NCI-H128 (cell line): ENCODE measurements around the gene JUND.
A peak's percentile ranks its signal among the peaks of the same experiment; 100 is the strongest.

Experiments
- DNase-seq: peaks from one replicate; lab custom pipeline; 2025; ENCODE audit not compliant: unreplicated experiment; lab: John Stamatoyannopoulos, UW

JUND gene

DNA sequence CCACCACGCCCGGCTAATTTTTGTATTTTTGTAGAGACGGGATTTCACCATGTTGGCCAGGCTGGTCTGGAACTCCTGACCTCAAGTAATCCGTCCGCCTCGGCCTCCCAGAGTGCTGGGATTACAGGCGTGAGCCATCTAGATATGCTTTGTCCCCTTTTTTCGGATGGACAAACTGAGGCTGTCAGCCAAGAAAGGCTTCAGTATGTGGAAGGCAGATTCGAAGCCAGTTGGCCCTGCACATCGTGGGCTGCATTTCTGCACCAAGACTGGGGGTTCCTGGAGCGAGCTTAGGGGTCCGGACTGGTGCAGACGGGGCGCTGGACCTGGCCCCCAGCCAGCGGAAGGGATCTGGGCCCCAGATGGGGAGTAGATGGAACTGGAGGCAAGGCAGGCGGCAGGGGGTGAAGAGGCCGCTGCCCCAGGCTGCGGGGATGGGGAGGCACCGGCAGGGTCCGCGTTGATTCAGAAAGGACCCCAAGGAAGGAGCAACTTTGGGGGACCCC is 9.7 kb upstream of the JUND start:
- no peak for DNase-seq

- DNase-seq: no peak
Measured at GRCh38 chr19:18290302-18291018, 9.0 kb upstream of the JUND start.

DNA sequence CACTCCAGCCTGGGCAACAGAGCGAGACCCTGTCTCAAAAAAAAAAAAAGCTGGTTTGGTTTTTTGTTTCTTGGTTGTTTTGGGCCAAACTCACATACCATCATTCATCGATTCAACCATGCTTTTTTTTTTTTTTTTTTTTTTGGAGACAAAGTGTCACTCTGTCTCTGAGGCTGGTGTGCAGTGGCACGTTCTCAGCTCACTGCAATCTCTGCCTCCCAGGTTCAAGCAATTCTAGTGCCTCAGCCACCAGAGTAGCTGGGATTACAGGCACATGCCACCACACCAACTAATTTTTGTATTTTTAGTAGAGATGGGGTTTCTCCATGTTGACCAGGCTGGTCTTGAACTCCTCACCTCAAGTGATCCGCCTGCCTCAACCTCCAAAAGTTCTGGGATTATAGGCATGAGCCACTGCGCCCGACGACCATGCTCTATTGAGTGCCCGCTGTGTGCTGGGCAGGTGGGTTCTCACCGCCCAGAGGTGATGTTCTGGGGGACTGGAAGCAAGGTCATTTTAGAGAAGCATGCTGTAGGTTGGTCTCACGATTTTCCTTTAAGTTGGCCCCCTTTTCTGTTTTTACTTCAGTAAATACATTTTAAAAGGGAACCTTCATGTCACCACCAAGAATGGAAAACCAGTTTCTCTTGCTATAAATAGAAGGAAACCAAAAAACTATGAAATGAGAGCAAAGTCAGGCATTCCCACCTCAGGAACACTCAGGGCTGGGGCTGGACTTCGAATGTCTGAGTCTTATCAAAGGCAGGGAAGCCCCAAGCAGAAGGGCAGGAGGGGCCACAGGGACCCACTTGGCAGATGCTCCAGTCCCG is 8.3 kb upstream of the JUND start:
- no peak for DNase-seq

DNA sequence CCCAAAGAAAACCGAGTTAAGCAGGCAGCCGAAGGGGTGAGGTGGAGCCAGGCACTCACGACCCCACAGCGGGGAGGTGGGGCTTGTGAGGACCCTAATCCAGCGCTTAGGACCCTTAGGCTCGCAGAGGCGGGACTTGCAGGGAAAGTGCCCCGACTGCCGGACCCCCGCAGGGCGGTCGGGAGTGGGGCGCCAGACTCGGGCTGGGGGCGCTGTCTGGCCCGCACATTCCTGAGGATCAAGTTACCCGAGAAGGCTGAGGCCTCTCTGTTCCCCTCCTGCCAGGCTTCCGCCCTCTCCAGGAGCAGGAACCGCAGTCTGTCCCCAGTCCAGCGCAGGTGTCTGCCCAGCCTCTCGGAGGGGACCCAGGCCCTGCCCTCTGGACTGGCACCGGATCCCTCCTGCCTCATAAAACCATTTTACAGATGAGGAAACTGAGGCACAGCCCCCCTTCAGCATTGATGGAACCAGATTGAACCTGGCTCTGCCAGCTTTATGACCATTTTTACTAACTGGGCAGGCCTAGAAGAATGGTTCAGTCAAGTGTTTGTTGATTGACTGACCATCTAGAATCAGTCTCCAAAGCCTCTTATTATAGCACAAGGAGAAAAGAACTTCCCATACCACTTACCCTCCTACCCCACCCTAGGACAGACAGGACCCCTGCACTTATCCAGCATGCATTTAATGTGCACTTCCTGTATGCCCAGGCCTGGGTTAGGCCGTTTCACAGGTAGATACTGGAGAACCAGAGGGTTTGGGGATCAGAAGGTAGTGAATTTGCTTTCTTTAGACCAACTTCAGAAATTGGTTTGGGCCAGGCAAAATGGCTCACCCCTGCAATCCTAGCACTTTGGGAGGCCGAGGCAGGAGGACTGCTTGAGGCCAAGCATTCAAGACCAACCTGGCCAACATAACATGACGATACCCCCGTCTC is 6.7 kb upstream of the JUND start:
- no peak for DNase-seq

GRCh38 chr19:18286973-18287635 is 5.7 kb upstream of the JUND start:
- DNase-seq: no peak

DNA sequence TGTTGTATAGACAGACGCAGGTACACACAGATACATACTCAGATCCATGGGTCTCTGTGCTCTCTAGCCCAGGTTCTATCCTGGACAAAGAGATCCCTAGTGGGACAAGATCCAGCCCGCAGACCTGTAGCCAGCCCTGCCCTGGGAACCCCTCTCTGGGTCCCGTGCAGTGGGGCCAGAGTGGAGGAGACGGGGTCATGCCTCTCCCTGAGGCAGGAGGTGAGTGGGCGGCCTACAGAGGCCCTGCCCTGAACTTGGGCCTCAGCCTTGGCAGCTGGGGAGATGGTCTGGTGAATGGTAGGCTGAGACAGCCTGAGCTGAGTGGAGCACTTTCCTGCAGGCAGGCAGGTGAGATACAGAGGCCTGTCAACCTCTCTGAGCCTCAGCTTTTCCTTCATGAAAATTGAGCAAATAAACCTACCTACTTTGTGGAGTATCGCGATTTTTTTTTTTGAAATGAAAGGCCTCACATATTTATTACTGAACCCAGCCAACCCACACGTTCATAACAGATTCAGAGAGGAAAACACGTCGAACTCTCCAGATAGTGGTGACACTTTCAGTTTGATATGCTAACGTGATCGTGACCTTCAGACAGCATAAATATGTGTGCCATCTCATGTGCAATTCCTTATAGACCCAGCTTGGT is 3.4 kb upstream of the JUND start:
- no peak for DNase-seq

- no peak for DNase-seq
Measured at GRCh38 chr19:18283338-18283737, 1.9 kb upstream of the JUND start.

- DNase-seq: no peak
Measured at GRCh38 chr19:18282788-18283141, 1.3 kb upstream of the JUND start.

- no peak for DNase-seq
Measured at GRCh38 chr19:18282021-18282787, 782 bp upstream of the JUND start.

GRCh38 chr19:18280247-18281081 is 958 bp downstream of the JUND start:
- peak; percentile 61 for DNase-seq

DNA sequence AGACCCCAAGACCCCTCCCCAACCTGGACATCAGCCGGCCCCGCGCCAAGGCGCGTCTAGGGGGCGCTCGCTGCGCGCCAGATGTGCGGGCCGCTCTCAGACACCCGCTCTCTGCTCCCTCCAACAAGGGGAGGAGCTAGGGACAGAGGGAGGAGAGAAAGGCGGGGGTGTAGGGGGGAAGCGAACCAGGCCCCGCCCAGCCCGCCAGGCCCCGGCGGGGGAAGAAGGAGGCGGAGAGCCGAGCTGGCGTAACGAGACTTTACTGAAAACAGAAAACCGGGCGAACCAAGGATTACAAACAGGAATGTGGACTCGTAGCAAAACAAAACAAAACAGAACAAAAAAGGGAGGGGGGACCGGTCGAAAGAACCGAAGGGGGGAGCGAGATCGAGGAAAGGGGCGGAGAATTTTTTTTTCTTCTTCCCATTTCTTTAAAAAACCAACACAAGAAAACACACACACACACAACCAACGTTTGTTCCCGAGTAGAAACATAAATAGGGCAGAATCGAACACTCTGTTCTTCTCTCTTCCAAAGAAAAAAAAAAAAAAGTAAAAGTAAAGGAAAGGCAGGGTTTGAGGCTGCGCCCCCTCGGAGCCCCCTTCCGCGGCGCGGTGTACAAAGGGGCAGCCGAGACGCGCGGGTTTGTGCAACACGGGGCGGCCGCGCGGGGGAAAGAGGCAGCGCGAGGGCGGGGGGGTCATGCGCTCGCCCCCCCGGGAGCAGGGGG is 1.7 kb downstream of the JUND start:
- peak; percentile 92 for DNase-seq

DNA sequence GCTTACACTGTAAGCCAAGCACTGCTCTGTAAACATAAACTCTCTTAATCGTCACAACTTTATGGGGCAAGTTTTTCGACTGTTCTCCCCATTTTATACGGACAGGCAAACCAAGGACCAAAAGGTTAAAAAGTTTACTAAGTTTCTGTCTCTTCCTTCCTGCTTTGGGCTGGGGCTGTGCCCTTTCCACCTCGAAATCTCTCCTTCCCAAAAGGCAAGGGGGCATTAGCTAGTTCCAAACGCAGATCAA is 2.2 kb downstream of the JUND start:
- DNase-seq: no peak

DNA sequence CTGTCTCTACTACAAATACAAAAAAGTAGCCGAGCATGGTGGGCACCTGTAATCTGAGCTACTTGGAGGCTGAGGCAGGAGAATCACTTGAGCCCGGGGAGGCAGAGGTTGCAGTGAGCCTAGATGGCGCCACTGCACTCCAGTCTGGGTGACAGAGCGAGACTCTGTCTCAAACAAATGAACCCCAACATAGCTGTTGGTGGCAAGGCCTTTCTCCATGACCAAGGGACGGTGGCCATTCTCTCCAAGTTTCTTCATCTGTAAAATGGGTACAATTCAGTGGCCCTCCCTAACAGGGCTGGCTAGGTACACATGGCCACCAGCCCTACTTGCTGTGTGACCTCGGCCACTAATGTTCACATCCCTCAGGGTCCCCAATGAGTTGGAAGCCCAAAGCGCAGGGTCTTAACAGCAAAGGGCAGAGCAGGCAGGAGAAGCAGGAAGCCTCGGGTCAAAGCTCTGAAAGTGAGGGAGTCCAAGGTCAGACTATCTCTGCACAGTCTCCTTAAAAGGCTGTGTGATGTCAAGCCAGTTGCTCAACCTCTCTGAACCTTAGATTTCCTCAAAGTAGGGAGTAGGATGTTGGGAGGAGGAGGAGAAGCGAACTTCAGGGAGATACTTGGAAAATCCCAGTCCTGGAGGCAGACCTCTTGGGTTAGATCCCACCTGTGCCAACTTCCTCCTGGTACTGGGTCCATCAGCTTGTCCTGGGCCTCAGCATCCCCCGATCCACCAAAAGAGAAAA is 2.7 kb downstream of the JUND start:
- no peak for DNase-seq

DNA sequence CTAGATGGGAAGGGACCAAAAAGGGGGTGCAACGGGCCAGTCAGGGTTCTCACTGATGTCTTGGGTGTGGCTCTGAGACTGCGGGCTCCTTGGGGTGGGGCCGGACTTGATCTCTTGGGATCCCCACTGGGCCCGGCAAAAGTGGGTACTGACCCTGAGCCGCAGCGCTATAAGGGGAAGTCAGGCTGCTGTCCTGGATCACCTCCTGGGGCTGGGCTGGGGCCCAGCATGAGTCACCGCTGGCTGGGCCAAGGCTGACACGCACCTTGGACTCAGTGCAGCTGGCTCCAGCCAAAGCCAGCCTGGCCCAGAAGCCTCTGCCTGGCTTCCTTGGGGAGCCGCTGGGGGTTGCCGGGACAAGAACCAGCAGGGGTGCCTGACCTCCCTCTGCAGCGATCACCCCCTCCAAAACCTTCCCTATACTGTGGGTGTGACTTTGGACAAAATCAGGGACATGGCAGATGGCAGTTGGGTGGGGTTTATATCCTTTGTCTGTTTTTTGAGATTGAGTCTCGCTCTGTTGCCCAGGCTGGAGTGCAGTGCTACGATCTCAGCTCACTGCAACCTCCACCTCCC is 6.6 kb downstream of the JUND start:
- no peak for DNase-seq

DNA sequence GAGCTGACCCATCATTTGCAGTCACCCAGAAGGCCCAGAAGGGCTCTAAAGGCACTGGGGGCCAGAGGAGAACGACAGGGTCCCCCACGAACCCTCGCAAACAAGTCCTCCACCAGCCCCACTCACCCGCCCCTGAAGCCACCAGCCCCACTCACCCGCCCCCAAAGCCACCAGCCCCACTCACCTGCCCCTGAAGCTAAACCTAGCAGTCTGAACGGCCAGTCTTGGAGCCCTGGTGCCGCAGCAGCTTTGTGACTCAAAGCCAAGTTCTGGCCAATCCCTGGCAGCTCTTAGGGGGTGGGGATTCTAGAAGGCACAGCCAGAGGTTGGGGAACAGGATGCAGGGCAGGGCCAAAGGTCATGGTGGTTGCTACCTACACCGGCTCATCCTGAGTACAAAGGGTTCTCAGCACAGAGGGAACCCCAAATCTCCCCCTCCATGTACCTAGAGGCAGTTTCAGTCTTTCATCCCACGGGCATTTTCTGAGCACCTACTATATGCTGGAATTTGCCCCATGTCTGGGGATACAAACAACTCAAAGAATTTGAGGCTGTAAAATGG is 7.1 kb downstream of the JUND start, which contains the start of gene IQCN:
TSS of gene IQCN (minus strand) at position 234 of the 562 bp plus-strand sequence. CDS start 4,974 bp downstream, outside the sequence.
- no peak for DNase-seq

- no peak for DNase-seq
Measured at GRCh38 chr19:18273561-18274218, 7.7 kb downstream of the JUND start.
